NCI-H510A treated with DMSO at 0.1 percent for 48 hours (cell line): ENCODE data around the gene MDM2.

ENCODE experiments used
- DNase-seq: peaks from one replicate; lab custom pipeline; 2025; lab: John Stamatoyannopoulos, UW

Gene MDM2

GRCh38 chr12:68878846-68879245 is 70.9 kb downstream of the MDM2 start:
- DNase-seq = no peak

- no peak for DNase-seq
These were observed 72.8 kb downstream of the MDM2 start for GRCh38 chr12:68880660-68881325.

GRCh38 chr12:68882251-68882964 is 74.4 kb downstream of the MDM2 start:
- DNase-seq = no peak

GRCh38 chr12:68883151-68883550 is 75.2 kb downstream of the MDM2 start:
- no peak for DNase-seq

GRCh38 chr12:68884251-68884650 is 76.3 kb downstream of the MDM2 start:
- no peak for DNase-seq

GRCh38 chr12:68885381-68885780 is 77.4 kb downstream of the MDM2 start:
- no peak for DNase-seq

- no peak for DNase-seq
These were observed 78.9 kb downstream of the MDM2 start for GRCh38 chr12:68886636-68887572.

- no peak for DNase-seq
These were observed 79.7 kb downstream of the MDM2 start for GRCh38 chr12:68887641-68888040.

GRCh38 chr12:68888243-68888642 is 80.3 kb downstream of the MDM2 start:
- no peak for DNase-seq

GRCh38 chr12:68890701-68891113 is 82.7 kb downstream of the MDM2 start:
- DNase-seq = no peak

- DNase-seq = no peak
These were observed 83.2 kb downstream of the MDM2 start for GRCh38 chr12:68891141-68891540.

GRCh38 chr12:68893201-68893600 is 85.2 kb downstream of the MDM2 start:
- DNase-seq = no peak

- DNase-seq = no peak
These were observed 85.8 kb downstream of the MDM2 start for GRCh38 chr12:68893741-68894140.

GRCh38 chr12:68894276-68894855 is 86.4 kb downstream of the MDM2 start:
- no peak for DNase-seq

GRCh38 chr12:68896881-68897540 is 89.0 kb downstream of the MDM2 start:
- no peak for DNase-seq

- no peak for DNase-seq
These were observed 91.3 kb downstream of the MDM2 start for GRCh38 chr12:68899251-68899771.

- DNase-seq = no peak
These were observed 92.3 kb downstream of the MDM2 start for GRCh38 chr12:68900241-68900640.
